Measurements from ENCODE around the gene CNNM1.

GRCh38 chr10:99387071-99387470 is 57.9 kb downstream of the CNNM1 start:
- no peak for TF ChIP-seq CTCF (IDR thresholded peaks at IDR 0.05)
- no peak for TF ChIP-seq POLR2A (IDR thresholded peaks at IDR 0.05)

Measured in uterus (tissue), 2 donors.